Neural cell (in vitro differentiated cells): ENCODE measurements around the gene LARGE1. TPM values are rescaled to one million over a fixed set of nuclear protein-coding genes. Genes with fewer than 3 reads are reported as not detected.

Experiments
- H2AFZ ChIP-seq: fragments of 200-600, 300-800 bp; sonication (generic), shearing (Covaris generic); 2 replicates; pipeline ENCODE4 v1.6.0; 2014; ENCODE audit warnings: low read depth, mild to moderate bottlenecking, antibody characterized with exemption, low read length, moderate library complexity
- H3F3A ChIP-seq: fragments of 200-600 bp; shearing (Covaris generic); 2 replicates; pipeline ENCODE4 v1.6.1; 2016; ENCODE audit warnings: mild to moderate bottlenecking, moderate library complexity, mixed read lengths, antibody characterized with exemption, low read length; ENCODE audit not compliant: insufficient read depth, poor library complexity, severe bottlenecking
- H3K27ac ChIP-seq: fragments of 200-600, 300-800 bp; sonication (generic), shearing (Covaris generic); 2 replicates; pipeline ENCODE4 v1.5.1; 2014; ENCODE audit warnings: mild to moderate bottlenecking, low read length, moderate library complexity
- H3K27me3 ChIP-seq: fragments of 300-800, 200-600 bp; sonication (generic), shearing (Covaris generic); 2 replicates; pipeline ENCODE4 v1.6.0; 2014; ENCODE audit warnings: mild to moderate bottlenecking, low read depth, low read length, moderate library complexity; ENCODE audit not compliant: insufficient read depth
- H3K36me3 ChIP-seq: fragments of 300-800, 200-600 bp; sonication (generic), shearing (Covaris generic); 2 replicates; pipeline ENCODE4 v1.5.1; 2014; ENCODE audit warnings: mild to moderate bottlenecking, antibody characterized with exemption, low read length, moderate library complexity; ENCODE audit not compliant: insufficient read depth
- H3K4me2 ChIP-seq: fragments of 300-800, 200-600 bp; sonication (generic), shearing (Covaris generic); 2 replicates; pipeline ENCODE4 v1.6.0; 2014; ENCODE audit warnings: mild to moderate bottlenecking, low read length
- H3K4me3 ChIP-seq: fragments of 300-800, 200-600 bp; sonication (generic), shearing (Covaris generic); 2 replicates; pipeline ENCODE4 v1.5.1; 2014; ENCODE audit warnings: mild to moderate bottlenecking, low read length, moderate library complexity
- H3K79me2 ChIP-seq: fragments of 200-600 bp; shearing (Covaris generic); replicated peaks from 2 replicates; pipeline ENCODE4 v1.6.0; 2014; ENCODE audit warnings: mild to moderate bottlenecking, low read length, moderate library complexity; ENCODE audit not compliant: insufficient read depth
- H3K9ac ChIP-seq: fragments of 300-800, 200-600 bp; sonication (generic), shearing (Covaris generic); 2 replicates; pipeline ENCODE4 v1.6.1; 2016; ENCODE audit warnings: mild to moderate bottlenecking, low read length, mixed read lengths
- H3K9me2 ChIP-seq: fragments of 200-600 bp; shearing (Covaris generic); 2 replicates; pipeline ENCODE4 v1.6.1; 2016; ENCODE audit warnings: mild to moderate bottlenecking, low read length, mixed read lengths; ENCODE audit not compliant: insufficient read depth
- H3K9me3 ChIP-seq: fragments of 200-600, 300-800 bp; sonication (generic), shearing (Covaris generic); 2 replicates; pipeline ENCODE4 v1.6.1; 2016; ENCODE audit warnings: mild to moderate bottlenecking, mixed run types, low read length, moderate library complexity, mixed read lengths
- H4K20me1 ChIP-seq: fragments of 200-600 bp; shearing (Covaris generic); 2 replicates; pipeline ENCODE4 v1.6.1; 2016; ENCODE audit warnings: mild to moderate bottlenecking, mixed run types; ENCODE audit not compliant: insufficient read depth
- EP300 ChIP-seq: fragments of 450-650 bp; conservative IDR thresholded peaks from 2 replicates; pipeline ENCODE4 v1.6.1; 2014; ENCODE audit warnings: antibody characterized with exemption, mild to moderate bottlenecking, moderate library complexity; ENCODE audit not compliant: poor library complexity, severe bottlenecking
- EZH2 ChIP-seq: fragments of 200-600, 300-800 bp; shearing (Covaris generic), sonication (generic); IDR thresholded peaks from 2 replicates; pipeline ENCODE4 v1.6.1; 2014; ENCODE audit warnings: antibody characterized with exemption, low read length, borderline replicate concordance, mild to moderate bottlenecking; ENCODE audit not compliant: insufficient read depth, poor library complexity, severe bottlenecking
- MXI1 ChIP-seq: fragments of 450-650 bp; conservative IDR thresholded peaks from 2 replicates; pipeline ENCODE4 v1.6.1; 2014; ENCODE audit warnings: antibody characterized with exemption, mild to moderate bottlenecking; ENCODE audit not compliant: poor library complexity, severe bottlenecking
- POLR2AphosphoS5 ChIP-seq: IDR thresholded peaks from 2 replicates; pipeline ENCODE4 v1.6.1; 2012
- RAD21 ChIP-seq: fragments of 450-650 bp; conservative IDR thresholded peaks from 2 replicates; pipeline ENCODE4 v1.6.1; 2014; ENCODE audit warnings: antibody characterized with exemption, mild to moderate bottlenecking, moderate library complexity
- SMC3 ChIP-seq: fragments of 450-650 bp; conservative IDR thresholded peaks from 2 replicates; pipeline ENCODE4 v1.6.1; 2014; ENCODE audit warnings: antibody characterized with exemption, mild to moderate bottlenecking, moderate library complexity; ENCODE audit not compliant: poor library complexity
- TAF1 ChIP-seq: IDR thresholded peaks from 2 replicates; pipeline ENCODE4 v1.6.1; 2012; ENCODE audit warnings: low read depth
- polyA plus RNA-seq: library from polyadenylated mRNA; depleted of rRNA; stranded (reverse); fragments of >200 nt; gene quantifications from 2 replicates; pipeline ENCODE4 v1.2.3, GENCODE V29; 2014
- TF ChIP-seq, protein P1 (sequence below): fragments of 450-650 bp; IDR thresholded peaks from 2 replicates; pipeline ENCODE4 v1.5.1; 2014; ENCODE audit warnings: antibody characterized with exemption, mild to moderate bottlenecking, moderate library complexity; ENCODE audit not compliant: poor library complexity, severe bottlenecking
- TF ChIP-seq, protein P2 (sequence below): IDR thresholded peaks from 2 replicates; pipeline ENCODE4 v1.6.1; 2012; ENCODE audit warnings: borderline replicate concordance

The LARGE1 gene
- polyA plus RNA-seq, 1 donor from 2014 or later, result 27.5 TPM

DNA sequence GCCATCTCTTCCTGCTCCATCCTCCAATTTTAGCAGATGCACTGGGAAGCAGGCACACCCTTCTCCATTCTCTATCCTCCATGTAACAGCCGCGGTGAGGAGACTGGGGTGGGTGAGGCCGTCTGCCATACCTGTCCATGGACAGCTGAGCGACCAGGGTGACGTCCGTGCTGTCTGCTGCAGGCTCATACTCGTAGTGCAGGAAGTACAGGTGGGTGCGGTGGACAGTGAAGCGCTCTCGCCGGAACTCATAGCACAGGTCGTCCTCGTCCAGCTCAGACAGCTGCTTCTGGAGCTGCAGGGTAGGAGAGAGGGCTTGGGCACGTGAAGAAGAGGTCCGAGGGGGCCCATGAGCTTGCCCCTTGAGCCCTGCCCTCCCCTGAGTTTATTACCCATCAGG is 604.3 kb downstream of the LARGE1 start:
- TF ChIP-seq, protein P1, sequence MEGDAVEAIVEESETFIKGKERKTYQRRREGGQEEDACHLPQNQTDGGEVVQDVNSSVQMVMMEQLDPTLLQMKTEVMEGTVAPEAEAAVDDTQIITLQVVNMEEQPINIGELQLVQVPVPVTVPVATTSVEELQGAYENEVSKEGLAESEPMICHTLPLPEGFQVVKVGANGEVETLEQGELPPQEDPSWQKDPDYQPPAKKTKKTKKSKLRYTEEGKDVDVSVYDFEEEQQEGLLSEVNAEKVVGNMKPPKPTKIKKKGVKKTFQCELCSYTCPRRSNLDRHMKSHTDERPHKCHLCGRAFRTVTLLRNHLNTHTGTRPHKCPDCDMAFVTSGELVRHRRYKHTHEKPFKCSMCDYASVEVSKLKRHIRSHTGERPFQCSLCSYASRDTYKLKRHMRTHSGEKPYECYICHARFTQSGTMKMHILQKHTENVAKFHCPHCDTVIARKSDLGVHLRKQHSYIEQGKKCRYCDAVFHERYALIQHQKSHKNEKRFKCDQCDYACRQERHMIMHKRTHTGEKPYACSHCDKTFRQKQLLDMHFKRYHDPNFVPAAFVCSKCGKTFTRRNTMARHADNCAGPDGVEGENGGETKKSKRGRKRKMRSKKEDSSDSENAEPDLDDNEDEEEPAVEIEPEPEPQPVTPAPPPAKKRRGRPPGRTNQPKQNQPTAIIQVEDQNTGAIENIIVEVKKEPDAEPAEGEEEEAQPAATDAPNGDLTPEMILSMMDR, result no peak
- TF ChIP-seq, protein P2, sequence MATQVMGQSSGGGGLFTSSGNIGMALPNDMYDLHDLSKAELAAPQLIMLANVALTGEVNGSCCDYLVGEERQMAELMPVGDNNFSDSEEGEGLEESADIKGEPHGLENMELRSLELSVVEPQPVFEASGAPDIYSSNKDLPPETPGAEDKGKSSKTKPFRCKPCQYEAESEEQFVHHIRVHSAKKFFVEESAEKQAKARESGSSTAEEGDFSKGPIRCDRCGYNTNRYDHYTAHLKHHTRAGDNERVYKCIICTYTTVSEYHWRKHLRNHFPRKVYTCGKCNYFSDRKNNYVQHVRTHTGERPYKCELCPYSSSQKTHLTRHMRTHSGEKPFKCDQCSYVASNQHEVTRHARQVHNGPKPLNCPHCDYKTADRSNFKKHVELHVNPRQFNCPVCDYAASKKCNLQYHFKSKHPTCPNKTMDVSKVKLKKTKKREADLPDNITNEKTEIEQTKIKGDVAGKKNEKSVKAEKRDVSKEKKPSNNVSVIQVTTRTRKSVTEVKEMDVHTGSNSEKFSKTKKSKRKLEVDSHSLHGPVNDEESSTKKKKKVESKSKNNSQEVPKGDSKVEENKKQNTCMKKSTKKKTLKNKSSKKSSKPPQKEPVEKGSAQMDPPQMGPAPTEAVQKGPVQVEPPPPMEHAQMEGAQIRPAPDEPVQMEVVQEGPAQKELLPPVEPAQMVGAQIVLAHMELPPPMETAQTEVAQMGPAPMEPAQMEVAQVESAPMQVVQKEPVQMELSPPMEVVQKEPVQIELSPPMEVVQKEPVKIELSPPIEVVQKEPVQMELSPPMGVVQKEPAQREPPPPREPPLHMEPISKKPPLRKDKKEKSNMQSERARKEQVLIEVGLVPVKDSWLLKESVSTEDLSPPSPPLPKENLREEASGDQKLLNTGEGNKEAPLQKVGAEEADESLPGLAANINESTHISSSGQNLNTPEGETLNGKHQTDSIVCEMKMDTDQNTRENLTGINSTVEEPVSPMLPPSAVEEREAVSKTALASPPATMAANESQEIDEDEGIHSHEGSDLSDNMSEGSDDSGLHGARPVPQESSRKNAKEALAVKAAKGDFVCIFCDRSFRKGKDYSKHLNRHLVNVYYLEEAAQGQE, result no peak
- TF ChIP-seq POLR2AphosphoS5 (no peak), RAD21 (no peak), EP300 (no peak)
- Histone ChIP-seq H3K79me2 (no peaks in the 10 kb centered on the region), H3K4me2 (no peak overlapping the region), H3K27me3 (no peaks in the 10 kb centered on the region), H3K27ac (no peak overlapping the region), H3K9me2 (no peaks in the 10 kb centered on the region), H2AFZ (no peak overlapping the region), H3K9ac (no peak overlapping the region), H3F3A (no peaks in the 10 kb centered on the region), H3K36me3 (no peaks in the 10 kb centered on the region), H4K20me1 (no peaks in the 10 kb centered on the region), H3K4me3 (no peak overlapping the region), H3K9me3 (no peaks in the 10 kb centered on the region)

DNA sequence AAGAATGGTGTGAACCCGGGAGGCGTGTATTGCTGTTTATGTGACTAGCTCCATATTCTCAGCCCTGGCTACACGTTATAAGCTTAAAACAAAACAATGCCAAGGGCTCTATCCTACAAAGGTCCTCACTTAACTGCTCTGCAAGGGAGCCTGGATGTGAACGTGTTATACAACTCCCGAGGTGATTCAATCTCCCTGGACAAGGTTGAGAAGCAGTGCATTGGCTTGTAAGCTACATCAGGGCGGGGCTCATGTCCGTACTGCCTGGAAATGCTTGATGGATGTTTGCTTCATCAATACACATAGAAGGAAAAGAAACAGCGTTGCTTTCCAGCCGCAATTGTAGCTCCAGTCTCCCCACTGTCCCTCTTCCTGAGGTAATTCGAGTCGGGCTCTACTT is 605.2 kb downstream of the LARGE1 start:
- no peak overlapping the region for H3K4me3 ChIP-seq
- no peaks in the 10 kb centered on the region for H3K36me3 ChIP-seq
- H3K27ac ChIP-seq, result no peak overlapping the region

More for the DNA sequence above, 605.2 kb downstream of the LARGE1 start:
- Histone ChIP-seq H3K4me2 (no peak overlapping the region), H3K9me2 (no peaks in the 10 kb centered on the region), H3K9ac (no peak overlapping the region), H3F3A (no peaks in the 10 kb centered on the region), H4K20me1 (no peaks in the 10 kb centered on the region), H3K27me3 (no peaks in the 10 kb centered on the region), H2AFZ (no peak overlapping the region), H3K79me2 (no peaks in the 10 kb centered on the region), H3K9me3 (no peaks in the 10 kb centered on the region)
- no peak for TF ChIP-seq EZH2
- TF ChIP-seq EP300, result no peak
- no peak for TF ChIP-seq SMC3
- no peak for TF ChIP-seq POLR2AphosphoS5
- TF ChIP-seq RAD21, result no peak
- TF ChIP-seq, protein P1, result no peak
- no peak for TF ChIP-seq MXI1
- TF ChIP-seq TAF1, result no peak
- TF ChIP-seq, protein P2, result no peak
